ENCODE measurements around the gene IGFBP2.

The IGFBP2 gene

GRCh38 chr2:216690456-216690852 lies 57.2 kb downstream of the IGFBP2 start:
- DNase-seq, result no peak

DNA sequence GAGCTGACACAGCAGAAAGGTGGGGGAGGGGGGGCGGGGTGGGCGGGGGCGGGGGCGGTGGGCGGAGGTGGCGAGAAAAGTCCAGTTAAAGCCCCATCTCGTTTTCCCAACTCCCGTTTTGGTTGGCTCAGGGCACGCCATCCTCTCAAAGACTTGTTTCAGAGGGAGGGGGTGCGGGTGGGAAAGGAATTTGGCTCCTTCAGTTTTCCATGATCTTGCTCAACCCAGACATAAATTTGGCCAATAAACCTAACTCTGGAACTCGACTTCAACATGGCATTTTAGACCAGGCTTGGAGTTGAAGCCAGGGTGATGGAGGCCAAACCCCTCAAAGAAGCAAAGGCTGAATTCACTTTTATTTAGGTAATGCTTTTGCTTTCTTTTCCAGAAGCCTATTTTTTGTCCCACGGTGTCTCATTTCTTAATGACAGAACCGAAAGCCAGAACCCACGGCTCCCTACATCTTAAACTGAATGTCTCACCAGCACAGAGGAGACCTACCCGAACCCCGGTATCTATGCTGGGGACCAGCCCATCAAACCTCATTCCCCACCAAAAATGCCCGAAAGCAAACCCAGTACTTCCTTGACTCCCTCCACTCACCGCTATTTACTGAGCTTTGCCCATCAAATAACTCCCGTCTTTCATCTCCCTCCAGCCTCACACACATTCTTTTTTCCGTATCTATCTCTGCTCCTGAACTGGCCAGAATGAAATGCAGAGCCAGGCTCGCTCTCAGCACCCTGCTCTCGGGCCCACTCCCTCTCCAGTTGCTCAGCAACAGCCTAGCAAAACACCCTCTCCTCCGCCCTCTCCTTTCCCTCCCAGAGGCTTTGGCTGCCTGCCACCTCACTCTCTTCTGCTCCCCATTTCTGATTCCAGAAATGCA lies 57.9 kb downstream of the IGFBP2 start:
- peak; percentile 74 for DNase-seq

DNA sequence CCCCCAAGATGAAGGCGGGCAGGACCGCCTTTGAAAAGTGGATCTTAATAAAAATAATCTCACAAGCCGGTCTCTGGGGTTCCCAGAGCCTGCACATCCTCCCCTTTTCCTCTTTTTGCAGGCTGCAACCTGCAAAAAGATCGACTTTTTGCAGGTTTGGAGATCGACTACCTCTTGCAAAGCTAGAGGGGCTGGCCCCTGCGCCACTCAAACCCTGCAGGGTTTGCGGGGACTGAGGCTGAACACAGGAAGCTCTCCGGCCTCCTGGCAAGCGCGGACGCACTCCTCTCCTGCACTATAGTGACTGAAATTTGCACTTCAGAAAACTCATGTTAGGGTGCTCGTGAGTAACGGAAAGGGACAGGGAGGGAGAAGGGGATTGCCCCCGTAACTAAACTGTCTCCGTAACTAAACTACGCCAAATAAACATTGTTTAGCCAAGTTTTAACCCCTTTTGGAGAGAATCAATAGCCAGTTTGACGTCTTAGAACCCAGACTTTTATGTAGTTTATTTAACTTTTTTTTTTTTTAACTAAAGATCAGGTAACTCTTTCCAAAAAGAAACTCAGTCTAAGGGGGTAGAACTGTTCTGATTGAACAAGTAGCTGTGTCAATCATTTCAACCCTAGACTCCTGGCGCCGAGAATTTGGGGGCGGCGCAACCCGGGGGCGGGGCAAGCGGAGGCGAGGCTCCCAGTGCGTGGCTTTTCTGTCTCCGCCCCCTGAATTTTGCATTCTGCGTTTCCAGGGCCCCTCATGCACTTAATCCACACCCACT lies 59.6 kb downstream of the IGFBP2 start:
- DNase-seq, result peak; percentile 67

DNA sequence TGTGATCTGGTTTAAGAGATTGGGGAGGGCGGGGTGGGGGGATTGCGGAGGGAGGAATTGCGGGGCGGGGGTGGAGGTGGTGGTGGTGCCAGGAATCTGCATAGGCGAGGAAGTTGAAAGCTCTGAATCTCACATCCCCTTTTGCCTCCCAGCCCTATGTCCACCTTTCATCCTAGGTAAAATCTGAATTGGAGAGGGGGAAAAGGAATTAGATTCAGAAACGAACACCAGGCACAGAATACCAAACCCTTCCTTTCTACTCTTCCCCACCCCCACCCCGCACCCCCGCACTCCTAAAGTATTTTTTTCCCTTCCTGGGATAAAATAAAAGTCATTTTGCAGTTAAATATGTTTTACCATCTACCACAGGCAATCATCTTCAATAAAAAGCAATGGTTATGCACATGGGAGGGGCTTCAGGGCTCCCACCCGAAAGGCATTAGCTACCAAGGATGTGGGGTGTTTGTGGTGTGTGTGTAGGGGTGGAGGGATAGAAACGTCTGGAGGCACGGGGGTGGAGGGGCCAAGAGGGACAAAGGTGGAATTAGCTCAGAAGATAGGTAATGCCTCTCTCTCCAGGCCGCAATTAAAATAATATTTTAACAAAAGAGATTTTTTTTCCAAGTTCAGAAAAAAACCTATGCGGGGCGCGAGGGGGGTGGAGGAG lies 60.3 kb downstream of the IGFBP2 start:
- DNase-seq, result peak; percentile 66

- peak; percentile 66 for DNase-seq
Observed at GRCh38 chr2:216694082-216694825, 61.0 kb downstream of the IGFBP2 start.

GRCh38 chr2:216694826-216695217 lies 61.6 kb downstream of the IGFBP2 start:
- DNase-seq, result no peak

GRCh38 chr2:216695401-216695821 lies 62.2 kb downstream of the IGFBP2 start, which contains the start of gene IGFBP5:
Gene IGFBP5, minus strand, starts transcription at chr2:216695549. Its CDS starts 774 bp downstream, at chr2:216694775.
- DNase-seq, result peak; percentile 91

- no peak for DNase-seq
Observed at GRCh38 chr2:216696321-216696720, 63.1 kb downstream of the IGFBP2 start.

DNA sequence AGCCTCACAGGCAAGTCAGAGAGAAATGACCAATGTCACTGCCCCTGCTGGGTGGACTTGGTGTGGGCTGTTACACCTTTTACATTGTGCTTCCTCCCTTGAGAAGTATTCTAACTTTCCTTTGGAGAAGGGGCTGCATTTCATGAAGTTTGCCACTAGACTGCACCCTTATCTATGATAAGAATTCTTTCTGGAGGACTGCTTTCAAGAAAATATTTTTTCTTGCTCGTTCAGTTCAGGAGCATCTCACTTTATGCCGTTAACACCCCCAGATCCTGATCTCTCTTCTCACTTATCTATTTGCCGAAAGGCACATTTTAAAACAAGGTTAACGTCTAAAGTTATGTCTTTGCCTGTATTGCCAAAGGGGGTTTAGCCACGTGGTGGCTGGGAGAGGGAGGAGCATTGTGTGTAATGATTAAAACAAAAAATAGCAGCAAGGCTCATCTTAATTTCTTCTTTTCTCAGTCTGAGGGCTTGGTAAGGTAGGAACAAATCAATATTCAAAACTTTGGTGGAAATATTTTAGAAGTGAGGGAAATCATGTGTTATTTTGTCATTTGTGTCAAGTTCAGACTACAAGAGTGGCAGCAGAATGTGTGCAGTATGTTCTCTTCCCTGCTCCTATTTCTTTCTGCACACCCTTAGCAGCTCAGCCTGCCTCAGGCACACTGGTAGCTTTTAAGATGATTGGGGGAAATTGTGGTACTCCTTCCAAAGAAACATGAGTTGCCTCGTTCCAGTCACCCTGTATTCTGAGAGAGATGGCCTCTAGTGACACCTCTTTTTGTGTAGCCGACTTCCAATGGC lies 63.7 kb downstream of the IGFBP2 start:
- DNase-seq, result no peak

DNA sequence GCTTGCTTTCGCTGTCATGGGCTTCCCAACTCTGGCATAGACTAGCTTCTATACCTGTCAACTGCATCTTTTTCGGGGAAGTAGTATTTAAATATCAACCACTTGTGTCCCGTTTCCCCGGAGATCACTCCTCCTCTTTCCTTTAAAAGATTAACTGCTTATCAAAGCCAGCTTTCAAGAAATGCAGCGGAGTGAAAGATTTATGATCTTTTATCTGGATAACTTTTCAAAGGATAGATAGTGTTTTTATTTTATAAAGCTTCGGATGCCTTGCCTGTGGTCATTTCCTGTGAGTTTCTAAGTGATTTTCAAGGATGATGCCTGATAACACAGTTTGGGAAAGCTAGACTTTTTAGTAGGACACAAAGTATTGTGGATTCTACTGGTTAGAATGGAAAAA lies 65.1 kb downstream of the IGFBP2 start:
- DNase-seq, result no peak

GRCh38 chr2:216698895-216699294 lies 65.7 kb downstream of the IGFBP2 start:
- peak; percentile 68 for DNase-seq

DNA sequence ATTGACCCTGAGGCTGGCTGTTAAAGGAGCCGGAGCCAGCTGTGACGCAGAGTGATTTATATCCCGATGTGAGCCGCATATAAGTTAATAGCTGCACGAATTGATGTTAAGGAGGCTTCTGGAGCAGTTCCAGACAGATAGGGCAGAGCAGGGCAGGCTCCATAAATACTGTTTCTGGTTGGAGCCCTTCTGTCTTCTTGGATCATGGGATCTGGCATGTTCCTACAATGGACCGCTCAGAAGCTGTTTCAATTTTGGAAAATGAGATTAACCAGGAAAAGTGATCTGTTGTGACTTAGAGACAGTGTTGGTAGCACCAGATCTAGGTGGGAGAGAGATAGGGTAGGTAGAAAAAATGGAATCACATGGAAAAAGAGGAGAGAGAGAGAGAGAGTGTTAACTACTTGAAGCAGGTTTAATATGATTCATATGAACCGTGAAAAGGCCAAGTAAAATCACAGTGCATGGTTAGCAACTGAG lies 66.9 kb downstream of the IGFBP2 start:
- no peak for DNase-seq

DNA sequence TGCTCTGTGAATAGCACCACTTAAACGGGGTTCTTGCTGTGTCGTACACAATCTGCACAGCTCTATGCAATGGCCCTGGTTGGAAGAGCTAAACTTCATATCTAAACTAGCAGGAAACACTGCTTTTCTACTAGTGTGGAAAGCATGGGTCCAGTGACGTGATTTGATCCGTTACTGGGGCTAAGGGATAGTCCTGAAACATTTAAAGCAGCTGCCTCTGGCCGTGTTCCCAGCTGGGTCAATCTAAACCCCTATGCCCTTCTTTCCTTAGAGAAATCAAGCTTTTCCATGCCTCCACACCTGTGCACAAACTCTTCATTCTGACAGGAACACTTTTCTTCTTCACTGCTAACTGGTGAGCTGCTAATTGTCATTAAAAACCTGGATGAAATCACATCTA lies 67.6 kb downstream of the IGFBP2 start:
- no peak for DNase-seq

DNA sequence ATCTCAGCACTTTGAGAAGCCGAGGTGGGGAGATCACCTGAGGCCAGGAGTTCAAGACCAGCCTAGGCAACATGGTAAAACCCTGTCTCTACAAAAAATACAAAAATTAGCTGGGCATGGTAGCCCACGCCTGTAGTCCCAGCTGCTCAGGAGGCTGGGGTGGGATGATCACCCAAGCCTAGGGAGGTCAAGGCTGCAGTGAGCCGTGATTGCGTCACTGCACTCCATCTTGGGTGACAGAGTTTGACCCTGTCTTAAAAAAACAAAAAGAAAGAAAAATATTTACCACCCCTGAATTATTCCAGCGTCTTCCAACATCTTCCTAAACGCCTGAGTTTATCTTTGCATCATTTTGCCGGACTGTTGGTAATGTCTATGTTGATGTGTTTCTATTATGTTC lies 68.3 kb downstream of the IGFBP2 start:
- DNase-seq, result no peak

GRCh38 chr2:216702756-216703155 lies 69.5 kb downstream of the IGFBP2 start:
- DNase-seq, result no peak

DNA sequence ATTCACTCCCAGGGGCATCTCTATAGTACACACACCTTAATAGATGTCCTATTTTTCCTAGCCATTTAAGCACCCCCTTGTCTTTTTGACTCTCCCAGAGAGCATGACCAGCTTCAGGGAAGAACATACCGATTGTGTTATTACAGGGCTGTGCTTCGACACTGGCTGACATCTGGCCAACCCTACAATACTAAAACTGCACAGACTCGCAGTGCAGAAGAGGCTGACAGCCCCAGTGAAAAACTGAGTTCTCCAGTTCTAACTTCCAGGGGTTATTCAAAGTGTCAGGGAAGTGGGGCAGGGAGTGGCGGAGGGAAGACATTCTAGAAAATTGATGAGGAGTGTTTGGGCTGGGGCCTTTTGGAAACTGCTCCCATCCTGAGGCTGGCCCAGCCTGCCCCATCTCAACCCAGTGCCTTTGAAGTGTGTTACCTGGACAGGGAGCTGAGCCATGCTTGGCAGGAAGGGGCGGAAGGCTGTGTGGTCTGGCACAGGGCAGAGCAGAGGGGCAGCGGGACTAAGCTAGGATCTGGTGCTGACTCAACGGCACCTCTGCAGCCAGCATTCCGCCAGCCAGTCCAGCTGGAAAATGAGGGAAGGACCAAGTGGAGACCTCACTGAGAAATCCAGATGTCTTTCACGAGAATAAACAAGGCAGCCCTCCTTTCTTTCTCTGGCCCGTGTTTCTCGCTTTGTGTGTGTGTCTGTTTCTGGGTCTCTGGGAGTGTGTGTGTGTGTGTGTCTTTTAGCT lies 77.5 kb downstream of the IGFBP2 start:
- no peak for DNase-seq

DNA sequence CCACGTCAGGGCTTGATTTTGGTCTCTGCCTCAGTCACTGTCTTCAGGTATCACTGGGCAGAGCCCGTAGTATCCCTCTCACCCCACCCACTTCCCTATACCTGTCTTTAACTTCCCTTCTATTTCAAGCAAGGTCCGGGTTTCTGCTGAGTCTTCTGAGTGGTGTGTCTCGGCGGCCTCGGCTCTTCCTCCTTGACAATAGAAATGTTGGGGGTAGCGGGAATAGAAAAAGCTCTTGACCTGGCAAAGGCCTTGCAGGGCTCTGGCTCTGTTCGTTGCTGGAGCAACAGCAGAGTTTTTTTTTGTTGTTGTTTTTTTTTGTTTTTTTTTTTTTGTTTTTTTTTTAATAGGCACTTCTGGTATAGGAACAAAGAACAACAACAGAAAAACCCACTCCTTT lies 78.1 kb downstream of the IGFBP2 start:
- no peak for DNase-seq

GRCh38 chr2:216713691-216714336 lies 80.6 kb downstream of the IGFBP2 start:
- DNase-seq, result no peak

All from NCI-H2029 treated with DMSO at 0.1 percent for 48 hours (cell line).